GM08714 (cell line): ENCODE results near the gene FHAD1.

Experiments used
- H3K4me3 ChIP-seq: fragments of 200-500 bp; sonication (Bioruptor generic); 2 replicates; pipeline ENCODE4 v1.5.1; 2014; ENCODE audit warnings: mild to moderate bottlenecking, low read length, inconsistent platforms
- ZNF274 ChIP-seq: IDR thresholded peaks from 2 replicates; pipeline ENCODE4 v1.6.1; 2012; ENCODE audit warnings: mild to moderate bottlenecking, low read depth, low read length

FHAD1 gene

GRCh38 chr1:15323989-15324868, 77.2 kb downstream of the FHAD1 start:
- TF ChIP-seq ZNF274 = no peak
- H3K4me3 ChIP-seq = no peak overlapping the region

DNA sequence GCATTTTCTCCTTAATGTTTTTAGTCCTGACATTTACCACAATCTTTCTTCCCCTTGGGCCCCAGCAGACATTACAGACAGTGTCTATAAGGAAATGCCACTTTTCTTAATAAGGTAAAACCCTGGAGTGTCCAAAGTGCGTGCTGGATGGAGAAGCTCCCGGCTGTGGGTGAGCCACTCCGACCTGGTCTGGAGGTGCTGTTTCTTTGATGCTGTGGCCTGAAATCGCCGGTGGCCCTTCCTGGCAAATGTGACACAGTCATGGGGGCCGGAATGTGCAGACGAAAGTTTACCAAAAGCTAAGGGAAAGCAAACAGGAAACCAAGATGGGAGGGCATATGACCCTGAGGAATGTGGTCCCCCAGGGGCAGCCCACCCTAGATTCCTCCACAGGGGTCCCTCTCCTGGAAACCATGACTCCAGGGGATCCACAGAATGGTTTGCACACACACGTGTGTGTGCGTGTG, 77.9 kb downstream of the FHAD1 start:
- H3K4me3 ChIP-seq = no peak overlapping the region
- no peak for TF ChIP-seq ZNF274

- TF ChIP-seq ZNF274 = no peak
- H3K4me3 ChIP-seq = no peak overlapping the region
These were observed 78.5 kb downstream of the FHAD1 start for GRCh38 chr1:15325375-15326085.

DNA sequence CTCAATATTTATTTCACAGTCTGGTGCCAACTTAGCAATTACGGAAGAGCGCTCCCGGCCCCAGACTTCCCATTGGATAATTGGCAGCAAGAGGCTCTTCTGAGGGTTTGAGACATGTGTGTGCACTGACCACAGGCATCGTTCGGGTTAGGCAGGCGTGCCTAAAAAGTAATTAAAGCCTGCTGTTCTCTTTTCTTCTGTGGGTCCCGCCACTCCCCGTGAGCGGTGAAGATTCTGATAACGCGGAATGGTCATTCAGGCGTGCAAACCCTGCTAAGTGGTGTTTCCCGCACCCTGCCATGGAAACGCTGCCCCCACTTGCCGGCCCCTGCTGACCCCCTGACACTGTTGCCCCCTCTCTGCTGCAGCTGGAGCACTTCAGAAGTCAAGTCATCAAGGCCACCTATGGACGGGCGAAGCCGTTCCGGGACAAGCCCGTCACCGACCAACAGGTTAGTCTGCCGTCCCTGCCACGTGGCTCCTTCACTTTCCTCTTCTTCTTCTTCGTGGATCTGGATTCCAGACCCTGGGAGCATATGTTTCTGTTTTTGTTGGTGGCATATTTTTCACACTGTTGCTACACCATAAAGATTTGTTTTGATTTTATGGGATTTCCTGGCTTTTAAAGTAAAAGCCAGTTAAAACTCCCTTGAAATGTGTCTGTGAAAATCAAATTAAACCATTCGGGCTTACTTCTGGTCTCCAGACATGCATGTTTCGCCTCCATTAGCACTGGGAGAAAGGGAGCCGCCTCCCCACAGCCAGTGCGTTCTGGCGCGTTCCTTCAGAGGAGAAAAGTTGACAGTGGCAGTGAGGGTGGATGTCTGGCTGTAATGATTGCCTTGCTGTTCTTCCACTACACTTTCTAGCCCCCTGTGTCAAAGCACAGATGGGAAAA, 79.9 kb downstream of the FHAD1 start:
- no peak overlapping the region for H3K4me3 ChIP-seq
- TF ChIP-seq ZNF274 = no peak

- H3K4me3 ChIP-seq = no peak overlapping the region
- no peak for TF ChIP-seq ZNF274
These were observed 81.5 kb downstream of the FHAD1 start for GRCh38 chr1:15328351-15329103.

DNA sequence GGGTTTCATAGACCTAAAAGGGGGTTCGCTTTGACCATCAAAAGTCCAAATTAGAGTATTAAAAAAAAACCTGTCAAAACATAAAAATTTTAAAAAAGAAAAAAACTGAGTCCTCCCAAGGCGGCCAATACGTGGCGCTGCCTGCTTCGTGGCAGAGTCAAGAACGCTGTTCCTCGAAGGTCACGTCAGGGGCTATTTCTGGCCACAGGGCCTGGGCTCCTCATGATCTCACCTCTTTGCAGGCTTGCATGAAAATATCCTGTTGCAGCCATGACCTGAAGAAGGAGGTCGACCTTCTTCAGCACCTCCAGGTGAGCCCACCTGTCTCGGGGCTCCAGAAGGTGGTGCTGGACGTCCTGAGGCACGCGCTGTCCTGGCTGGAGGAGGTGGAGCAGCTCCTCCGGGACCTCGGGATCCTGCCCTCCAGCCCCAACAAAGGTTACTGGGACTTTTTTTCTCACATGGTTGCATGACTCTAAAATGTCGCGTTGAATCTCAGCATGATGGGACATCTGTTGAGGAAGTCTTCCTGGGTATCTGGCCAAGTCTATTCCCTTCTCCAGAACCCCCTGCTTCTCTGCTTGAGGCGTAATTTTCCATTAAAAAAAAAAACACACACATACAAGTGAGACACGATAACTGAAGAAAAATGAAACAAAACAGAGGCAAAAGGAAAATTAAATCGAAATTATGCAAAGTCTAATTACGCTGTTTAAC, 82.2 kb downstream of the FHAD1 start:
- TF ChIP-seq ZNF274 = no peak
- H3K4me3 ChIP-seq = no peak overlapping the region

- no peak overlapping the region for H3K4me3 ChIP-seq
- no peak for TF ChIP-seq ZNF274
These were observed 83.0 kb downstream of the FHAD1 start for GRCh38 chr1:15330028-15330427.

DNA sequence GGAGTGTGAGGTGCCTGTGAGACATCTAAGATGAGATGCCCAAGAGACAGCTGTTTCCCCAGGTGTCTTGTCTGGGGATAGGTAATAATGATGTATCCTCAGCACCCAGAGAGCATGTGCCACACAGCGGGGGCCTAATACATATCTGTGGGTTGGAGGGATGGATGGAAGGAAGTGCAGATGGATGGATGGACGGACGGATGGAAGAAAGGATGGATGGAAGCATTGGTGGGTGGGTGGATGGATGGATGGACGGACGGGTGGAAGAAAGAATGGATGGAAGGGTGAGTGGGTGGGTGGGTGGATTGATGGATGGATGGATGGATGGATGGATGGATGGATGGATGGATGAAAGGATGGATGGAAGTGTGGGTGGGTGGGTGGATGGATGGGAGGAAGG, 84.2 kb downstream of the FHAD1 start:
- TF ChIP-seq ZNF274 = no peak
- H3K4me3 ChIP-seq = no peak overlapping the region

GRCh38 chr1:15331734-15332133, 84.7 kb downstream of the FHAD1 start:
- TF ChIP-seq ZNF274 = no peak
- no peak overlapping the region for H3K4me3 ChIP-seq

DNA sequence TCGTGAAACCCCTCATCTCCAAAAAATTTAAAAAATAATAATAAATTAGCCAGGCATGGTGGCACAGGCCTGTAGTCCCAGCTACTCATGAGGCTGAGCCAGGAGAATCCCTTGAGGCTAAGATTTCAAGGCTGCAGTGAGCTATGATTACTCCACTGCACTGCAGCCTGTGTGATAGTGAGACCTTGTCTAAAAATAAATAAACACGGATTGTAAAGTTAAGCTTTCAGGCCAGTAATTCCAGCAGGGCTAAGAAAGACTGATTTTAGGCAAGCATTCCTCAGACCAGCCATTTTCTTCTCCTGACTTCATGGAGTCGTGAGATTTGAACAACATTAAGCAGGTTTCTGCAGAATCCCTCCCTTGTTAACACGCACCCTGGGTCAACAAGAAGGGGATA, 85.5 kb downstream of the FHAD1 start:
- no peak for TF ChIP-seq ZNF274
- no peak overlapping the region for H3K4me3 ChIP-seq

DNA sequence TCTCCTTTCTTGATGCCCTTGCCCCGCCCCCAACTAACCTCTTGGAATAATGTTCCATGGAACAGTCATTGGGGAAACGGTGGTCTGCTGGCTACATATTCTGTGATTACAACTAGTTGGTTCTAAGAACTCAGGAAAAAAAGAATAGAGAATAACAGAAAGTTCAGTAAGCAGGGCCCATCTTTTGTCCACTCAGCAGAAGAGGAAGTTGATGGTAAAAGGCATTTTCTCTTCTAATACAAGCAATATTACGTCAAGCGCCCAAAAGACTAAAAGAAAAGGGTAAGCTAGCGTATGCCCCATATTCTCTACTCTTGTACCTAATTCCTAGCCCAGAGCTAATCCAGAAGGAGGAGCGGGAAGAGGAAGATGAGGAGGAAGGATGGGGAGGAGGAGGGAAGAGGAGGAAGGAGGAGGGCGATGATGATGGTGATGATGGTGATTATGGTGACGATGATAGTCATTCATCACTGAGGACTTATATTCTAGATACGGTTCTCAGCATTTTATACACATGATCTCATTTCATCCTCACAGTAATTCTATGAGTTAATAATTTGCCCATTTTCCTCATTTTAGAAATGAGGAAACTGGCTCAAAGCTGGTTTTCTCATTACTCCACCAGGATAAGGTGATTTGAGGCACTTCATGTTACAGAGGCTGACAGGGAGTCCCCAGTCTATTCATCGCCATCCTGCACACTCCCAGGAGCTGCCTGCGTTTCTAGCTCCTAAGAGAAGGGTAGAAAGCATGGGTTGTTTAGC, 86.1 kb downstream of the FHAD1 start:
- H3K4me3 ChIP-seq = no peak overlapping the region
- TF ChIP-seq ZNF274 = no peak

- no peak for TF ChIP-seq ZNF274
- no peak overlapping the region for H3K4me3 ChIP-seq
These were observed 88.0 kb downstream of the FHAD1 start for GRCh38 chr1:15334995-15335394.

- H3K4me3 ChIP-seq = no peak overlapping the region
- no peak for TF ChIP-seq ZNF274
These were observed 89.8 kb downstream of the FHAD1 start for GRCh38 chr1:15336866-15337265.
